ENCODE data around the gene SMARCAD1. TPM values are rescaled to one million over a fixed set of nuclear protein-coding genes. Genes with fewer than 3 reads are reported as not detected.

SMARCAD1 gene
- total and polyA plus RNA-seq, 2 of the 8 experiments (the other 6 are each of a cell fraction or from before 2014, with no cell fraction given) = 24.1 to 59.4 TPM

- Histone ChIP-seq H3K79me1 (ENCODE audit: low read depth, low read length) (no peaks in the 10 kb centered on the region), H3K4me1 (replicated peaks in 1 of 4; ENCODE audit: control insufficient read depth in 3 of 4, insufficient read depth in 4 of 4, low read length in 3 of 4) (no peaks in the 10 kb centered on the region), H2AFZ (ENCODE audit: low read length) (no peak overlapping the region), H2BK20ac (ENCODE audit: low read length) (no peak overlapping the region), H3K27ac (ENCODE audit: low read depth, low read length) (no peak overlapping the region), H3K4me3 (ENCODE audit: extremely low read depth in 1 of 4, insufficient read depth in 2 of 4, low read depth in 3 of 4, low read length in 4 of 4) (no peak overlapping the region), H2BK5ac (ENCODE audit: low read depth, low read length) (no peak overlapping the region), H2BK12ac (ENCODE audit: low read depth, low read length) (no peak overlapping the region), H3K4me2 (ENCODE audit: insufficient read depth in 1 of 2, low read depth in 2 of 2, low read length in 2 of 2) (no peak overlapping the region), H3K23ac (ENCODE audit: insufficient read length) (no peak overlapping the region), H4K91ac (replicated peaks; ENCODE audit: insufficient read length, low read length) (no peak overlapping the region), H3K14ac (ENCODE audit: insufficient read length) (no peak overlapping the region), H4K5ac (ENCODE audit: insufficient read length, low read depth, low read length) (no peak overlapping the region), H2AK5ac (ENCODE audit: low read depth, low read length) (no peak overlapping the region), H3K56ac (replicated peaks; ENCODE audit: insufficient read length, low read depth, low read length) (no peak overlapping the region), H4K8ac (ENCODE audit: extremely low read depth, insufficient read depth, low read length) (no peak overlapping the region), H2BK15ac (ENCODE audit: low read length) (no peak overlapping the region), H3K9ac (replicated peaks in 1 of 4; ENCODE audit: extremely low read depth in 1 of 4, low read depth in 3 of 4, low read length in 3 of 4) (no peak overlapping the region), H3K23me2 (ENCODE audit: low read depth, low read length) (no peaks in the 10 kb centered on the region), H3K27me3 (replicated peaks in 1 of 4; ENCODE audit: control insufficient read depth in 3 of 4, extremely low read depth in 1 of 4, insufficient read depth in 3 of 4, low read length in 3 of 4) (peaks cover 0 to 1% (median 0%) of the 10 kb centered on the region in 4 experiments; a peak in 1 of 7 replicates), H2BK120ac (replicated peaks; ENCODE audit: low read depth, low read length) (no peak overlapping the region), H3K36me3 (ENCODE audit: control insufficient read depth in 2 of 4, insufficient read depth in 4 of 4, low read length in 3 of 4) (no peaks in the 10 kb centered on the region), H3K79me2 (ENCODE audit: control insufficient read depth in 1 of 2, insufficient read depth in 2 of 2, low read length in 2 of 2) (no peaks in the 10 kb centered on the region), H3K9me3 (ENCODE audit: insufficient read depth in 2 of 2, low read depth in 1 of 2, low read length in 1 of 2) (no peaks in the 10 kb centered on the region), H3K4ac (replicated peaks; ENCODE audit: insufficient read length, low read depth, low read length) (no peak overlapping the region), H3K18ac (ENCODE audit: extremely low read depth, low read length) (no peak overlapping the region), H4K20me1 (replicated peaks in 1 of 2; ENCODE audit: control insufficient read depth in 1 of 2, insufficient read depth in 2 of 2, low read length in 2 of 2) (no peaks in the 10 kb centered on the region)
- POLR2A ChIA-PET (ENCODE audit: partially characterized antibody) = no interaction called here
- CTCF ChIA-PET (ENCODE audit: partially characterized antibody) = interaction anchor here (1.0 to 2.1 kb wide), 6 partner anchors 12 to 297 kb away, joined by 3 to 5 read pairs (median 4); no protein-coding TSS in a partner anchor
- peak; percentile 19 for FAIRE-seq
- TF ChIP-seq CTCF (IDR thresholded peaks at IDR 0.05; ENCODE audit: control extremely low read depth in 1 of 3, insufficient read depth in 1 of 3, low read depth in 1 of 3, low read length in 3 of 3) (peak in 2 of 3 experiments; percentile 35 to 56; a peak in 2 of 4 replicates), CBX8 (IDR thresholded peaks at IDR 0.05; ENCODE audit: borderline replicate concordance, low read depth, low read length) (no peak), RAD21 (IDR thresholded peaks at IDR 0.05 in 1 of 2, conservative IDR thresholded peaks at IDR 0.05 in 1 of 2; ENCODE audit: low read depth in 2 of 2, low read length in 2 of 2) (peak; percentile 71 to 73), YY1 (IDR thresholded peaks at IDR 0.05; ENCODE audit: low read depth, low read length) (no peak), ATF2 (IDR thresholded peaks at IDR 0.05; ENCODE audit: low read length) (no peak), SIN3A (conservative IDR thresholded peaks at IDR 0.05 in 1 of 2, IDR thresholded peaks at IDR 0.05 in 1 of 2; ENCODE audit: low read depth in 1 of 2, low read length in 2 of 2) (no peak)
- DNase-seq (ENCODE audit: low read depth in 1 of 2, low spot score in 2 of 2) = no peak
- WGBS, 2 experiments (ENCODE audit: extremely low coverage in 1 of 2, insufficient coverage in 1 of 2, insufficient read length in 1 of 2, insufficient replicate concordance in 2 of 2, low coverage in 1 of 2, low lambda C conversion rate in 2 of 2, missing lambda C conversion rate in 1 of 2) = 54% methylated on average over 2 of the region's 2 CpGs; no CpG with 5 or more reads in 1 of the 2 experiments
Observed at GRCh38 chr4:94304365-94304971, 96.8 kb downstream of the SMARCAD1 start.

Measured in H1 (cell line).